Measurements from ENCODE around the gene C6orf132.

C6orf132 gene

DNA sequence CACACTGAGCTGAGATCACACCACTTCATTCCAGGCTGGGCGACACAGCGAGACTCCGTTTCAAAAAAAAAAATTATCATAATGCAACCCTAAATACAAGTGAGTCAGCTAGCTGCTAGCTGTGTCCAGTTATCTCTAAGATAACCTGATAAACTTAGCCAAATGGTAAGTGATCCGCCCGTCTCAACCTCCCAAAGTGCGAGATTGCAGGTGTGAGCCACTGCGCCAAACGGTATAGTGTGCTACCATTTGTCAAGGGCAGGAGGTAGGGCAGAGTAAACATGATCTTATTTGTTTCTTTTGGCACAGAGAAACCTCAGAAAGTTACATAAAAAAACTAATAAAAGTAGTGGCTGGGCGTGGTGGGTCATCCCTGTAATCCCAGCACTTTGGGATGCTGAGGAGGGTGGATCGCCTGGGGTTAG lies 4.7 kb upstream of the C6orf132 start (continued):
- TF ChIP-seq ZNF558 (tag by site-specific recombination; IDR thresholded peaks at IDR 0.05) (no peak), ZIC2 (tag by site-specific recombination; IDR thresholded peaks at IDR 0.05) (peak; percentile 84), ZNF426 (tag by site-specific recombination; IDR thresholded peaks at IDR 0.05) (no peak), ZNF302 (tag by site-specific recombination; IDR thresholded peaks at IDR 0.05; ENCODE audit: low read depth) (no peak), TCF7L2 (IDR thresholded peaks at IDR 0.05; ENCODE audit: borderline replicate concordance, low read depth, low read length) (no peak), ZNF132 (tag by site-specific recombination; IDR thresholded peaks at IDR 0.05; ENCODE audit: borderline replicate concordance) (no peak), GLI4 (tag by site-specific recombination; IDR thresholded peaks at IDR 0.05) (no peak), IKZF3 (tag by site-specific recombination; IDR thresholded peaks at IDR 0.05) (peak; percentile 71), ZNF501 (tag by site-specific recombination; IDR thresholded peaks at IDR 0.05) (peak; percentile 47; the same call in 1 of the 2 replicates), KLF8 (tag by site-specific recombination; IDR thresholded peaks at IDR 0.05) (0 out of 2 replicates have a peak, but pooled peaks have one; percentile 25), ZSCAN30 (tag by site-specific recombination; IDR thresholded peaks at IDR 0.05) (peak; percentile 46; the same call in 1 of the 2 replicates), SCRT1 (tag by site-specific recombination; IDR thresholded peaks at IDR 0.05; ENCODE audit: borderline replicate concordance) (no peak), ZNF792 (tag by site-specific recombination; IDR thresholded peaks at IDR 0.05) (no peak), HOXA7 (CRISPR knock-in tag; IDR thresholded peaks at IDR 0.05; ENCODE audit: borderline replicate concordance) (no peak), ZNF335 (tag by site-specific recombination; conservative IDR thresholded peaks at IDR 0.05) (no peak), ZNF155 (tag by site-specific recombination; IDR thresholded peaks at IDR 0.05) (no peak), ZNF433 (tag by site-specific recombination; IDR thresholded peaks at IDR 0.05; ENCODE audit: low read depth) (no peak), ZNF521 (tag by site-specific recombination; IDR thresholded peaks at IDR 0.05) (no peak), MZF1 (tag by site-specific recombination; IDR thresholded peaks at IDR 0.05; ENCODE audit: borderline replicate concordance) (peak; percentile 41; the same call in 1 of the 2 replicates), ZNF529 (tag by site-specific recombination; IDR thresholded peaks at IDR 0.05; ENCODE audit: insufficient replicate concordance) (no peak)
- TF ChIP-seq, protein P1, sequence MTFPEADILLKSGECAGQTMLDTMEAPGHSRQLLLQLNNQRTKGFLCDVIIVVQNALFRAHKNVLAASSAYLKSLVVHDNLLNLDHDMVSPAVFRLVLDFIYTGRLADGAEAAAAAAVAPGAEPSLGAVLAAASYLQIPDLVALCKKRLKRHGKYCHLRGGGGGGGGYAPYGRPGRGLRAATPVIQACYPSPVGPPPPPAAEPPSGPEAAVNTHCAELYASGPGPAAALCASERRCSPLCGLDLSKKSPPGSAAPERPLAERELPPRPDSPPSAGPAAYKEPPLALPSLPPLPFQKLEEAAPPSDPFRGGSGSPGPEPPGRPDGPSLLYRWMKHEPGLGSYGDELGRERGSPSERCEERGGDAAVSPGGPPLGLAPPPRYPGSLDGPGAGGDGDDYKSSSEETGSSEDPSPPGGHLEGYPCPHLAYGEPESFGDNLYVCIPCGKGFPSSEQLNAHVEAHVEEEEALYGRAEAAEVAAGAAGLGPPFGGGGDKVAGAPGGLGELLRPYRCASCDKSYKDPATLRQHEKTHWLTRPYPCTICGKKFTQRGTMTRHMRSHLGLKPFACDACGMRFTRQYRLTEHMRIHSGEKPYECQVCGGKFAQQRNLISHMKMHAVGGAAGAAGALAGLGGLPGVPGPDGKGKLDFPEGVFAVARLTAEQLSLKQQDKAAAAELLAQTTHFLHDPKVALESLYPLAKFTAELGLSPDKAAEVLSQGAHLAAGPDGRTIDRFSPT (tag by site-specific recombination; IDR thresholded peaks at IDR 0.05), result peak; percentile 54; the same call in 1 of the 2 replicates
- TF ChIP-seq, protein P2, sequence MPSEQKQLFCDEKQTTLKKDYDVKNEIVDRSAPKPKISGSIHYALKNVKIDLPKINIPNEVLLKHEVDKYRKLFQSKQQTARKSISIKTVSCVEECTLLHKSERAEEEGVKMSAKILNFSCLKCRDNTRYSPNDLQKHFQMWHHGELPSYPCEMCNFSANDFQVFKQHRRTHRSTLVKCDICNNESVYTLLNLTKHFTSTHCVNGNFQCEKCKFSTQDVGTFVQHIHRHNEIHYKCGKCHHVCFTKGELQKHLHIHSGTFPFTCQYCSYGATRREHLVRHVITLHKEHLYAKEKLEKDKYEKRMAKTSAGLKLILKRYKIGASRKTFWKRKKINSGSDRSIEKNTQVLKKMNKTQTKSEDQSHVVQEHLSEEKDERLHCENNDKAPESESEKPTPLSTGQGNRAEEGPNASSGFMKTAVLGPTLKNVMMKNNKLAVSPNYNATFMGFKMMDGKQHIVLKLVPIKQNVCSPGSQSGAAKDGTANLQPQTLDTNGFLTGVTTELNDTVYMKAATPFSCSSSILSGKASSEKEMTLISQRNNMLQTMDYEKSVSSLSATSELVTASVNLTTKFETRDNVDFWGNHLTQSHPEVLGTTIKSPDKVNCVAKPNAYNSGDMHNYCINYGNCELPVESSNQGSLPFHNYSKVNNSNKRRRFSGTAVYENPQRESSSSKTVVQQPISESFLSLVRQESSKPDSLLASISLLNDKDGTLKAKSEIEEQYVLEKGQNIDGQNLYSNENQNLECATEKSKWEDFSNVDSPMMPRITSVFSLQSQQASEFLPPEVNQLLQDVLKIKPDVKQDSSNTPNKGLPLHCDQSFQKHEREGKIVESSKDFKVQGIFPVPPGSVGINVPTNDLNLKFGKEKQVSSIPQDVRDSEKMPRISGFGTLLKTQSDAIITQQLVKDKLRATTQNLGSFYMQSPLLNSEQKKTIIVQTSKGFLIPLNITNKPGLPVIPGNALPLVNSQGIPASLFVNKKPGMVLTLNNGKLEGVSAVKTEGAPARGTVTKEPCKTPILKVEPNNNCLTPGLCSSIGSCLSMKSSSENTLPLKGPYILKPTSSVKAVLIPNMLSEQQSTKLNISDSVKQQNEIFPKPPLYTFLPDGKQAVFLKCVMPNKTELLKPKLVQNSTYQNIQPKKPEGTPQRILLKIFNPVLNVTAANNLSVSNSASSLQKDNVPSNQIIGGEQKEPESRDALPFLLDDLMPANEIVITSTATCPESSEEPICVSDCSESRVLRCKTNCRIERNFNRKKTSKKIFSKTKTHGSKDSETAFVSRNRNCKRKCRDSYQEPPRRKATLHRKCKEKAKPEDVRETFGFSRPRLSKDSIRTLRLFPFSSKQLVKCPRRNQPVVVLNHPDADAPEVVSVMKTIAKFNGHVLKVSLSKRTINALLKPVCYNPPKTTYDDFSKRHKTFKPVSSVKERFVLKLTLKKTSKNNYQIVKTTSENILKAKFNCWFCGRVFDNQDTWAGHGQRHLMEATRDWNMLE (tag by site-specific recombination; conservative IDR thresholded peaks at IDR 0.05; ENCODE audit: low read depth), result no peak
- TF ChIP-seq, protein P3, sequence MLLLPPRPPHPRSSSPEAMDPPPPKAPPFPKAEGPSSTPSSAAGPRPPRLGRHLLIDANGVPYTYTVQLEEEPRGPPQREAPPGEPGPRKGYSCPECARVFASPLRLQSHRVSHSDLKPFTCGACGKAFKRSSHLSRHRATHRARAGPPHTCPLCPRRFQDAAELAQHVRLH (tag by site-specific recombination; IDR thresholded peaks at IDR 0.05), result no peak
- TF ChIP-seq, protein P4, sequence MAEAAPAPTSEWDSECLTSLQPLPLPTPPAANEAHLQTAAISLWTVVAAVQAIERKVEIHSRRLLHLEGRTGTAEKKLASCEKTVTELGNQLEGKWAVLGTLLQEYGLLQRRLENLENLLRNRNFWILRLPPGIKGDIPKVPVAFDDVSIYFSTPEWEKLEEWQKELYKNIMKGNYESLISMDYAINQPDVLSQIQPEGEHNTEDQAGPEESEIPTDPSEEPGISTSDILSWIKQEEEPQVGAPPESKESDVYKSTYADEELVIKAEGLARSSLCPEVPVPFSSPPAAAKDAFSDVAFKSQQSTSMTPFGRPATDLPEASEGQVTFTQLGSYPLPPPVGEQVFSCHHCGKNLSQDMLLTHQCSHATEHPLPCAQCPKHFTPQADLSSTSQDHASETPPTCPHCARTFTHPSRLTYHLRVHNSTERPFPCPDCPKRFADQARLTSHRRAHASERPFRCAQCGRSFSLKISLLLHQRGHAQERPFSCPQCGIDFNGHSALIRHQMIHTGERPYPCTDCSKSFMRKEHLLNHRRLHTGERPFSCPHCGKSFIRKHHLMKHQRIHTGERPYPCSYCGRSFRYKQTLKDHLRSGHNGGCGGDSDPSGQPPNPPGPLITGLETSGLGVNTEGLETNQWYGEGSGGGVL (tag by site-specific recombination; IDR thresholded peaks at IDR 0.05), result peak; percentile 36; the same call in 1 of the 2 replicates
- TF ChIP-seq, protein P5, sequence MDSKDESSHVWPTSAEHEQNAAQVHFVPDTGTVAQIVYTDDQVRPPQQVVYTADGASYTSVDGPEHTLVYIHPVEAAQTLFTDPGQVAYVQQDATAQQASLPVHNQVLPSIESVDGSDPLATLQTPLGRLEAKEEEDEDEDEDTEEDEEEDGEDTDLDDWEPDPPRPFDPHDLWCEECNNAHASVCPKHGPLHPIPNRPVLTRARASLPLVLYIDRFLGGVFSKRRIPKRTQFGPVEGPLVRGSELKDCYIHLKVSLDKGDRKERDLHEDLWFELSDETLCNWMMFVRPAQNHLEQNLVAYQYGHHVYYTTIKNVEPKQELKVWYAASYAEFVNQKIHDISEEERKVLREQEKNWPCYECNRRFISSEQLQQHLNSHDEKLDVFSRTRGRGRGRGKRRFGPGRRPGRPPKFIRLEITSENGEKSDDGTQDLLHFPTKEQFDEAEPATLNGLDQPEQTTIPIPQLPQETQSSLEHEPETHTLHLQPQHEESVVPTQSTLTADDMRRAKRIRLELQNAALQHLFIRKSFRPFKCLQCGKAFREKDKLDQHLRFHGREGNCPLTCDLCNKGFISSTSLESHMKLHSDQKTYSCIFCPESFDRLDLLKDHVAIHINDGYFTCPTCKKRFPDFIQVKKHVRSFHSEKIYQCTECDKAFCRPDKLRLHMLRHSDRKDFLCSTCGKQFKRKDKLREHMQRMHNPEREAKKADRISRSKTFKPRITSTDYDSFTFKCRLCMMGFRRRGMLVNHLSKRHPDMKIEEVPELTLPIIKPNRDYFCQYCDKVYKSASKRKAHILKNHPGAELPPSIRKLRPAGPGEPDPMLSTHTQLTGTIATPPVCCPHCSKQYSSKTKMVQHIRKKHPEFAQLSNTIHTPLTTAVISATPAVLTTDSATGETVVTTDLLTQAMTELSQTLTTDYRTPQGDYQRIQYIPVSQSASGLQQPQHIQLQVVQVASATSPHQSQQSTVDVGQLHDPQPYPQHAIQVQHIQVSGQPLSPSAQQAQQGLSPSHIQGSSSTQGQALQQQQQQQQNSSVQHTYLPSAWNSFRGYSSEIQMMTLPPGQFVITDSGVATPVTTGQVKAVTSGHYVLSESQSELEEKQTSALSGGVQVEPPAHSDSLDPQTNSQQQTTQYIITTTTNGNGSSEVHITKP (tag by site-specific recombination; IDR thresholded peaks at IDR 0.05), result peak; percentile 56; the same call in 1 of the 2 replicates
